Left renal pelvis (tissue), 4 donors: ENCODE results near the gene PARD3. TPM values are rescaled to one million over a fixed set of nuclear protein-coding genes. Genes with fewer than 3 reads are reported as not detected.

Source experiments
- DNase-seq, 4 donors: peaks; one replicate each; pipeline ENCODE4 v3.0.0-alpha.2; 2013; ENCODE audit warnings: low read depth in 4 of 4, low spot score in 3 of 4
- polyA plus RNA-seq, 4 donors: library from polyadenylated mRNA; unstranded; fragments of 120-200 nt; gene quantifications; one replicate each; pipeline ENCODE4 v1.2.1, GENCODE V29; 2013; ENCODE audit not compliant: insufficient read length in 4 of 4

Gene PARD3
- polyA plus RNA-seq, 4 donors: 56.7 to 75.5 (median 69.4) TPM

GRCh38 chr10:34479520-34480179 is 335.4 kb downstream of the PARD3 start:
- no peak for DNase-seq

GRCh38 chr10:34477249-34477648 is 337.8 kb downstream of the PARD3 start:
- DNase-seq: no peak

- no peak for DNase-seq
Observed at GRCh38 chr10:34476608-34477007, 338.5 kb downstream of the PARD3 start.

GRCh38 chr10:34475786-34476185 is 339.3 kb downstream of the PARD3 start:
- DNase-seq: no peak

GRCh38 chr10:34475274-34475646 is 339.8 kb downstream of the PARD3 start:
- no peak for DNase-seq

- no peak for DNase-seq
Observed at GRCh38 chr10:34474555-34475273, 340.4 kb downstream of the PARD3 start.

- DNase-seq: no peak
Observed at GRCh38 chr10:34474009-34474376, 341.1 kb downstream of the PARD3 start.

- DNase-seq: no peak
Observed at GRCh38 chr10:34473174-34474008, 341.7 kb downstream of the PARD3 start.

GRCh38 chr10:34470307-34470706 is 344.8 kb downstream of the PARD3 start:
- DNase-seq: no peak

- no peak for DNase-seq
Observed at GRCh38 chr10:34469446-34469845, 345.6 kb downstream of the PARD3 start.

GRCh38 chr10:34467902-34468301 is 347.2 kb downstream of the PARD3 start:
- no peak for DNase-seq

- no peak for DNase-seq
Observed at GRCh38 chr10:34467364-34467763, 347.7 kb downstream of the PARD3 start.

- no peak for DNase-seq
Observed at GRCh38 chr10:34465678-34466077, 349.4 kb downstream of the PARD3 start.

GRCh38 chr10:34464591-34464990 is 350.5 kb downstream of the PARD3 start:
- DNase-seq: no peak

GRCh38 chr10:34464000-34464399 is 351.1 kb downstream of the PARD3 start:
- no peak for DNase-seq

- DNase-seq: no peak
Observed at GRCh38 chr10:34462993-34463392, 352.1 kb downstream of the PARD3 start.

- DNase-seq: no peak
Observed at GRCh38 chr10:34462056-34462455, 353.0 kb downstream of the PARD3 start.

GRCh38 chr10:34454590-34455261 is 360.4 kb downstream of the PARD3 start:
- DNase-seq: no peak

GRCh38 chr10:34449836-34450235 is 365.3 kb downstream of the PARD3 start:
- DNase-seq: no peak

GRCh38 chr10:34446049-34446448 is 369.0 kb downstream of the PARD3 start:
- peak in 1 of 4 donors; percentile 19 for DNase-seq
